ENCODE results near the gene XRCC3. TPM values are rescaled to one million over a fixed set of nuclear protein-coding genes. Genes with fewer than 3 reads are reported as not detected.

XRCC3 gene
- total and polyA plus RNA-seq, 5 donors from 2014 or later, result 3.0 to 9.8 (median 4.5) TPM

DNA sequence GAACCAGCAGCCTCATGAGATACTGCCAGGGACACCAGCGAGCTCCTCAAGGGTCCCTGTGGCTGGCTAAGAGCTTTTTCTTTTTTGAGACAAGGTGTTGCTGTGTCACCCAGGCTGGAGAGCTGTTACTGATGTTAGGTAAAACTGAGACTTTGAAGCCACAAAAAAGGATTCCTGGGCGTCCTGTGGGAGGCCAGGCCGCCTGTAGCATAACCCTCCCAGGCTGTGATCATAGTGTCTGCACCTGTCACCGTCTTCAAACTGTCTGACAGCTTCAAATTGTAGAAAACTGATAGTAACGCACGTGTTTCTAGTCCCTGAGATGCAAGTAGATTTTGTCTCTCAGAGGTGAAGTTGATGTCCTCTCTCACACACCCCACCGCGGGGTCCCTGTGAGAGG, 4.5 kb upstream of the XRCC3 start:
- Mint-ChIP-seq H3K4me1 (peaks cover 19 to 43% (median 27%) of the 10 kb centered on the region in 4 donors), H3K36me3 (peaks cover 6% of the 10 kb centered on the region), H3K4me3 (peak overlapping the region; percentile 15 to 86 (median 54)), H3K27ac (peak overlapping the region in 1 of 3 donors; percentile 35), H3K27me3 (no peaks in the 10 kb centered on the region), H3K9me3 (peaks cover 0 to 1% (median 0%) of the 10 kb centered on the region in 7 donors)
- Histone ChIP-seq H3K36me3 (ENCODE audit: control insufficient read depth, insufficient read depth, low read length) (no peaks in the 10 kb centered on the region), H3K4me1 (ENCODE audit: control insufficient read depth, insufficient read depth, low read length, poor library complexity, severe bottlenecking) (peaks cover 11% of the 10 kb centered on the region), H3K27me3 (ENCODE audit: control insufficient read depth, insufficient read depth, low read length) (no peaks in the 10 kb centered on the region), H3K4me3 (ENCODE audit: low read depth, low read length) (no peak overlapping the region), H3K9me3 (ENCODE audit: control insufficient read depth in 2 of 2, low read length in 2 of 2) (no peaks in the 10 kb centered on the region), H3K27ac (ENCODE audit: insufficient read depth, low read length, poor library complexity, severe bottlenecking) (no peak overlapping the region)
- ATAC-seq (ENCODE audit: low read depth in 2 of 2), result no peak
- DNase-seq, result no peak

DNA sequence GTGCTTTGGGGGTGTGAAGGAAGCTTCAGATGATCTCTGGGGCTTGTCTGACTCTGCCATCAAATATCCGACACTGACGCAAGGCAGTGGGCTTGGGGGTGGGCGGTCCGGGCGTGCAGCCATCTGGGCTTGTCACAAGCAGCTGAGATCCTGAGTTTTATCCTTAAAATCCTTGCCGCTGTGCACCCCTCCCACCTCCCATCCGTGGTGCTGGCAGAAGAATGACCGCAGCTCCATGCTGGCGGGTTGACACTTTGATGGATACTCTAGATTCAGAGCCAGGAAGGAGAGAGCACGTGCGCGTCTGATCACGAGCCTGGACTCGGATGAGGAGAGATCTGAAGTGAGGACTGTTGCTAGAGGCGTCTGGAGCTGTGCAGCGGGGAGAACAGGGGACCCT, 3.3 kb upstream of the XRCC3 start:
- H3K27me3 Mint-ChIP-seq, result no peaks in the 10 kb centered on the region
- DNase-seq (no peak), ATAC-seq (ENCODE audit: low read depth in 2 of 2) (no peak)
- H3K36me3 Mint-ChIP-seq, result peaks cover 6% of the 10 kb centered on the region
- peak overlapping the region in 3 of 4 donors; percentile 38 to 82 (median 39) for H3K4me3 Mint-ChIP-seq
- Histone ChIP-seq H3K9me3 (ENCODE audit: control insufficient read depth in 2 of 2, low read length in 2 of 2) (no peaks in the 10 kb centered on the region), H3K4me1 (ENCODE audit: control insufficient read depth, insufficient read depth, low read length, poor library complexity, severe bottlenecking) (peaks cover 18% of the 10 kb centered on the region), H3K27ac (ENCODE audit: insufficient read depth, low read length, poor library complexity, severe bottlenecking) (no peak overlapping the region), H3K27me3 (ENCODE audit: control insufficient read depth, insufficient read depth, low read length) (no peaks in the 10 kb centered on the region), H3K36me3 (ENCODE audit: control insufficient read depth, insufficient read depth, low read length) (no peaks in the 10 kb centered on the region), H3K4me3 (ENCODE audit: low read depth, low read length) (no peak overlapping the region)
- H3K9me3 Mint-ChIP-seq, result peaks cover 0 to 1% (median 0%) of the 10 kb centered on the region in 7 donors
- peaks cover 19 to 49% (median 27%) of the 10 kb centered on the region in 4 donors for H3K4me1 Mint-ChIP-seq
- H3K27ac Mint-ChIP-seq, result no peak overlapping the region

DNA sequence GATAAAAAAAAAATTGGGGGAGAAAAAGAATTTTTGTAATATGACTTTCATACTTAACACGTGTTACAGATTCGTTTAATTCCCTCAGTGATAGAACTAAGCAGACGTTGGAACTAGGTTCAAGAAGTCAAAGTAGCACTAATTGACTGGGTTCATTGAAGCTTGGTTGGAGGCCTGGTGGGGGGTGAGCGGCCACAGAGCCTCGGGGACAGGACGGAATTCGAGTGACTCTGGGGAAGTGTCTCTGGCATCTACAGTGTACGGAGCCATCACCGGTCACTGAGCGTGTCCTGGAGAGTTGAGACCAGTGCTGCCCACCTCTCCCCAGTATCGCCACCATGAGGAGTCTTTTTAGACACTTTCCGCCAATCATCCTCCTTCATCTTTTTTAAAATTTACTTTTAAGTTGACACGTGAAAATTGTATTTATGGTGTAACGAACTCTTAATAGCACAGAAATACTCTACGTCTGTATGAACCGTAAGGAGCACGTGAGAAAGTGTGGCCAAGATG, 1.7 kb upstream of the XRCC3 start:
- Mint-ChIP-seq H3K36me3 (peaks cover 6% of the 10 kb centered on the region), H3K4me1 (peaks cover 19 to 57% (median 26%) of the 10 kb centered on the region in 4 donors), H3K4me3 (peak overlapping the region; percentile 82 to 94 (median 85)), H3K27ac (peak overlapping the region in 1 of 3 donors; percentile 54), H3K27me3 (no peaks in the 10 kb centered on the region), H3K9me3 (peaks cover 0 to 1% (median 0%) of the 10 kb centered on the region in 7 donors)
- Histone ChIP-seq H3K4me1 (ENCODE audit: control insufficient read depth, insufficient read depth, low read length, poor library complexity, severe bottlenecking) (peaks cover 18% of the 10 kb centered on the region), H3K4me3 (ENCODE audit: low read depth, low read length) (peak overlapping the region; percentile 13), H3K27me3 (ENCODE audit: control insufficient read depth, insufficient read depth, low read length) (no peaks in the 10 kb centered on the region), H3K27ac (ENCODE audit: insufficient read depth, low read length, poor library complexity, severe bottlenecking) (no peak overlapping the region), H3K36me3 (ENCODE audit: control insufficient read depth, insufficient read depth, low read length) (no peaks in the 10 kb centered on the region), H3K9me3 (ENCODE audit: control insufficient read depth in 2 of 2, low read length in 2 of 2) (no peaks in the 10 kb centered on the region)
- ATAC-seq (ENCODE audit: low read depth in 2 of 2) (no peak), DNase-seq (no peak)

DNA sequence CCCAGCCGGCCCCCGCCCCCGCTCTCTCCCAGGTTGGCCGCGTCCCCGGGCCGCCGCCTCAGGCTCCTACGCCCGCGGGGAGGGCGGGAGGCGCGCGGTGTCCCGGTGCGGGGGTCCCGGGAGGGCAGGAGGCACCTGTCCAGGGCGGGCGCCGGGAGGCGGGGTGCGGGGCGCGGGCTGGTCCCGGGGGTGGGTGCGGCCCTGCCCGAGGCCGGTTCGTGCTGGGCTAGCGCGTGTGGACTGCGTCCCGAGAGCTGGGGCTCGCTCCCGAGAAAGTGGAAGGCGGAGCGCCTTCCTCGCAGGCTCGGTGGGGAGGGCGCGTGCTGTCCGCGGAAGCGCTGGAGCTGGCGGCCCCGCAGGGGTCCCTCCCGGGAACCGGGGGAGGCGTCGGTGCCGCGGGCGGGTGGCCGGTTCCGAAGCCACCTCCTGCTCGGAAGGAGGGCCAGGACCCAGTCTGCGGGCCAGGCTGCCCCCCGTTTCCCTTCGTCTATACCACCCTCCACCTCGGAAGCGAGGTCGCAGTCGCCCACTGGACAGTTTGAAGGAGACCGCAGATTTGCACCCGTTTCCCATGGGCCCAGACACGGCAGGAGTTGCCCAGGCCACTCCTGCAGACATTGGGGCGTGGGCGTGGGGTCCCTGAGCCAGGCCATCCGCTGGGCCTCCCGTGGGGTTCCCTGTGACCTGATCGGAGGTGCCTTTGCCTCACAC, 995 bp upstream of the XRCC3 start:
- peaks cover 0 to 2% (median 0%) of the 10 kb centered on the region in 7 donors for H3K9me3 Mint-ChIP-seq
- H3K4me1 Mint-ChIP-seq, result peaks cover 19 to 57% (median 26%) of the 10 kb centered on the region in 4 donors
- H3K27ac Mint-ChIP-seq, result no peak overlapping the region
- DNase-seq (peak in 2 of 3 donors; percentile 11 to 14), ATAC-seq (ENCODE audit: low read depth in 2 of 2) (no peak)
- peaks cover 18% of the 10 kb centered on the region for H3K4me1 ChIP-seq (ENCODE audit: control insufficient read depth, insufficient read depth, low read length, poor library complexity, severe bottlenecking)
- no peaks in the 10 kb centered on the region for H3K27me3 Mint-ChIP-seq
- no peak overlapping the region for H3K27ac ChIP-seq (ENCODE audit: insufficient read depth, low read length, poor library complexity, severe bottlenecking)
- H3K4me3 ChIP-seq (ENCODE audit: low read depth, low read length), result no peak overlapping the region
- H3K9me3 ChIP-seq (ENCODE audit: control insufficient read depth in 2 of 2, low read length in 2 of 2), result no peaks in the 10 kb centered on the region
- no peaks in the 10 kb centered on the region for H3K36me3 ChIP-seq (ENCODE audit: control insufficient read depth, insufficient read depth, low read length)
- H3K36me3 Mint-ChIP-seq, result peaks cover 6% of the 10 kb centered on the region
- peak overlapping the region; percentile 82 to 94 (median 85) for H3K4me3 Mint-ChIP-seq
- H3K27me3 ChIP-seq (ENCODE audit: control insufficient read depth, insufficient read depth, low read length), result no peaks in the 10 kb centered on the region

DNA sequence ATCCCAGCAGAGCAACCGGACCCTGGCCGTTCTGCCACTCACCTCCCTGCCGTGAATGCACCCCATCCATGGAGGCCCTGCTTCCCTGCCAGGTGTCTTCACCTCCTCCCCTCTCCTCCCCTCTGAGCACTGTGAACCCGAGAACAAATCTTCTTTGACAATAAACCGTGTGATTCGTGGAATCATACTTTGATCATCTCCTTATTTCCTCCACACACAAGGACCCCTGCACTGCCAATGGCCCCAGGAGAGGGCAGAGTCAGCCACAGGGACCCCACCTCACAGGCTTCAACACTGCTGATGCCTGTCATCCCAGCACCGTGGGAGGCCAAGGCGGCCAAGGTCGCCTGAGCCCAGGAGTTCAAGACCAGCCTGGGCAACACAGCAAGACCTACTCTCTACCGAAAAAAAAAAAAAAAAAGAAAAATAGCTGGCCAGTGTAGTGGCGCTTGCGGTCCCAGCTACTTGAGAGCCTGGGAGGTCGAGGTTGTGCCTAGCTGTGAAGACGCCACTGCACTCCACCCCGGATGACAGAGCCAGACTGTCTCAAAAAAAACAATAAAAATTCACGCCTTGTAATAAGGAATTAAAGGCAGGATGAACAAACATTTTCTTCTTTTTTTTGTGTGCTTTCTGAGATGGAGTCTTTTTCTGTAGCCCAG, 1.1 kb downstream of the XRCC3 start:
- no peaks in the 10 kb centered on the region for H3K9me3 ChIP-seq (ENCODE audit: control insufficient read depth in 2 of 2, low read length in 2 of 2)
- no peak overlapping the region for H3K27ac ChIP-seq (ENCODE audit: insufficient read depth, low read length, poor library complexity, severe bottlenecking)
- H3K4me1 Mint-ChIP-seq, result peaks cover 12 to 46% (median 23%) of the 10 kb centered on the region in 4 donors
- H3K4me3 ChIP-seq (ENCODE audit: low read depth, low read length), result peak overlapping the region; percentile 37
- no peaks in the 10 kb centered on the region for H3K36me3 ChIP-seq (ENCODE audit: control insufficient read depth, insufficient read depth, low read length)
- peaks cover 18% of the 10 kb centered on the region for H3K4me1 ChIP-seq (ENCODE audit: control insufficient read depth, insufficient read depth, low read length, poor library complexity, severe bottlenecking)
- H3K27me3 Mint-ChIP-seq, result no peaks in the 10 kb centered on the region
- DNase-seq (no peak), ATAC-seq (ENCODE audit: low read depth in 2 of 2) (no peak)
- H3K27me3 ChIP-seq (ENCODE audit: control insufficient read depth, insufficient read depth, low read length), result no peaks in the 10 kb centered on the region
- H3K4me3 Mint-ChIP-seq, result peak overlapping the region; percentile 39 to 95 (median 84)
- H3K36me3 Mint-ChIP-seq, result peaks cover 6% of the 10 kb centered on the region
- H3K9me3 Mint-ChIP-seq, result peaks cover 0 to 2% (median 0%) of the 10 kb centered on the region in 7 donors
- H3K27ac Mint-ChIP-seq, result peak overlapping the region; percentile 55 to 78 (median 63)

DNA sequence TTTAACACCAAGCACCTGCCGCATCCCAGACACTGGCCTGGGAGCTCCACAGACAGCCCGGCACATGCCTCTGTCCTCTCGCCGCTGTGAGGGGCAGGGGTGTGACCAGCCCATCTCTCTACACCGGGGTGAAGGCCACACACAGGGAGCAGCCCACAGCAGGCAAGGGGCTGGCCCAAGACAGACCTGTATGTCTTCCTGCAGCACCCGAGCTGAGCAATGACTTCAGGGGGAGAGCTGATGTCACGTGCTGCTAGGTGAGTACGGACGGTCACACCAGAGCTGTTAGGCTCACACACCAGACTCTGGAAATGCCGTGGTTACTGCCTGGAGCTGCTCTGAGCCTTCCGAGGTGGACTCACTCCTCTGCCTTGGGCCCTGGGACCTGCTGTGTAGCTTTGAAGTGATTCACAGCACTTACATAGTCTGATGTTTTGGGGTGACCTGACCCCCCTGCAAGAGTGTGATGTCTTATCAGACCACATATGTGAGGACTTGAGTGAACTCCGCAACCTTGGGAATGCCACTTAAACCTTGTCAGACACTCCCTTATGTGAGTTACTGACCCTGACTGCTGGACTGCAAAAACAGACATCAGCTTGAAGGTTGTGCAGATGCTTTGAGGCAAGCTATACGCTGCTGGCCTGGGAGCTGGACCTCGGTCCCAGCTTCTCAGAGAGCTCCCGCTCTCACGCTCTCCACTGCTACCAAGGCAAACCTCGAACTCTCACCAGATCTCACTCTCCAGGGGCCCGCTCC, 1.8 kb downstream of the XRCC3 start:
- Mint-ChIP-seq H3K9me3 (peaks cover 0 to 2% (median 0%) of the 10 kb centered on the region in 7 donors), H3K4me1 (peaks cover 12 to 41% (median 22%) of the 10 kb centered on the region in 4 donors), H3K27me3 (no peaks in the 10 kb centered on the region), H3K27ac (peak overlapping the region; percentile 26 to 55 (median 38)), H3K4me3 (peak overlapping the region; percentile 63 to 95 (median 84)), H3K36me3 (peaks cover 6% of the 10 kb centered on the region)
- ATAC-seq (ENCODE audit: low read depth in 2 of 2) (no peak), DNase-seq (no peak)
- Histone ChIP-seq H3K27ac (ENCODE audit: insufficient read depth, low read length, poor library complexity, severe bottlenecking) (no peak overlapping the region), H3K36me3 (ENCODE audit: control insufficient read depth, insufficient read depth, low read length) (no peaks in the 10 kb centered on the region), H3K9me3 (ENCODE audit: control insufficient read depth in 2 of 2, low read length in 2 of 2) (no peaks in the 10 kb centered on the region), H3K4me3 (ENCODE audit: low read depth, low read length) (no peak overlapping the region), H3K4me1 (ENCODE audit: control insufficient read depth, insufficient read depth, low read length, poor library complexity, severe bottlenecking) (peaks cover 18% of the 10 kb centered on the region), H3K27me3 (ENCODE audit: control insufficient read depth, insufficient read depth, low read length) (no peaks in the 10 kb centered on the region)

DNA sequence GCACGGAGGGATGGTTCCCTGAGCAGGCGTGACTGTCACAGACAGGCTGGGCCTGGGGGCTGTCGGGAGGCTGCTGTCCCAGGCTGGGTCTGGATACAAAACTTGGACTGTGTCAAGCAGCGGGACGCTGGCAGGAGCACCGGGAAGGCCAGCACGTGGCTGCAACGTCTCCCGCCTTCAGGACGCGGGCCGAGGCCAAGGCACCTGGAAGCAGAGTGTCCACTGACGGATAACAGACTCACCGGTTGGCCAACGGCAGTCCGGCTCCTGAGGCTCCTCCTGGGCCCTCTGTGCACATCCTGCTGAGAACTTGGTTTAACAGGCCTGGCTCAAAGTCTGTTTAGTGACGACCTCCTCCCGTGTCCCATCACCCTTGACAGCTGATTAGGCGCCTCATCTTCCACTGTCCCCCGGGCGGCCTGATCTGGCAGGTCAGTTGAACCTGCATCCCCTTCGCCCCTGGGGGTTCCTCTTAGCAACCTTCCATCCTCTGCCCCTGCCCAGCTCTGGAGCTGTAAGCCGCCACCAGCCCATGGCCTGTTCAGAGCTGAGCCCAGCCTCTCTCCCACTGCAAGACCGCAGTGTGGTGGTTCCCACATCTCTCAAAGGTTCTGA, 2.5 kb downstream of the XRCC3 start:
- Histone ChIP-seq H3K27ac (ENCODE audit: insufficient read depth, low read length, poor library complexity, severe bottlenecking) (no peak overlapping the region), H3K27me3 (ENCODE audit: control insufficient read depth, insufficient read depth, low read length) (no peaks in the 10 kb centered on the region), H3K4me3 (ENCODE audit: low read depth, low read length) (no peak overlapping the region), H3K4me1 (ENCODE audit: control insufficient read depth, insufficient read depth, low read length, poor library complexity, severe bottlenecking) (peaks cover 18% of the 10 kb centered on the region), H3K9me3 (ENCODE audit: control insufficient read depth in 2 of 2, low read length in 2 of 2) (no peaks in the 10 kb centered on the region), H3K36me3 (ENCODE audit: control insufficient read depth, insufficient read depth, low read length) (no peaks in the 10 kb centered on the region)
- H3K36me3 Mint-ChIP-seq, result peaks cover 3% of the 10 kb centered on the region
- peaks cover 9 to 35% (median 18%) of the 10 kb centered on the region in 4 donors for H3K4me1 Mint-ChIP-seq
- no peaks in the 10 kb centered on the region for H3K27me3 Mint-ChIP-seq
- peaks cover 0 to 2% (median 0%) of the 10 kb centered on the region in 7 donors for H3K9me3 Mint-ChIP-seq
- H3K27ac Mint-ChIP-seq, result peak overlapping the region in 2 of 3 donors; percentile 26 to 38
- H3K4me3 Mint-ChIP-seq, result peak overlapping the region; percentile 38 to 63 (median 50)
- ATAC-seq (ENCODE audit: low read depth in 2 of 2) (no peak), DNase-seq (no peak)
